Smooth muscle cell (in vitro differentiated cells): ENCODE results near the gene ZNF566. TPM values are rescaled to one million over a fixed set of nuclear protein-coding genes. Genes with fewer than 3 reads are reported as not detected.

Source experiments
- DNase-seq: peaks from one replicate; lab custom pipeline; 2025; ENCODE audit not compliant: unreplicated experiment; lab: John Stamatoyannopoulos, UW
- H2AFZ ChIP-seq: fragments of 200-600 bp; sonication (generic); 2 replicates; pipeline ENCODE4 v1.6.0; 2016; ENCODE audit warnings: antibody characterized with exemption, low read depth, mild to moderate bottlenecking
- H3F3A ChIP-seq: fragments of 200-600 bp; sonication (generic); 2 replicates; pipeline ENCODE4 v1.6.0; 2017; ENCODE audit warnings: antibody characterized with exemption, low read depth
- H3K27ac ChIP-seq: fragments of 200-600 bp; sonication (generic); 2 replicates; pipeline ENCODE4 v1.5.1; 2016; ENCODE audit warnings: low read depth, mild to moderate bottlenecking
- H3K27me3 ChIP-seq: fragments of 200-600 bp; sonication (generic); 2 replicates; pipeline ENCODE4 v1.6.1; 2016; ENCODE audit warnings: low read depth, mild to moderate bottlenecking
- H3K36me3 ChIP-seq: fragments of 200-600 bp; sonication (generic); 2 replicates; pipeline ENCODE4 v1.5.1; 2016; ENCODE audit warnings: low read depth
- H3K4me1 ChIP-seq: fragments of 200-600 bp; sonication (generic); 2 replicates; pipeline ENCODE4 v1.5.1; 2016; ENCODE audit warnings: low read depth
- H3K4me2 ChIP-seq: fragments of 200-600 bp; sonication (generic); 2 replicates; pipeline ENCODE4 v1.6.0; 2016; ENCODE audit warnings: mild to moderate bottlenecking
- H3K4me3 ChIP-seq: fragments of 200-600 bp; sonication (generic); 2 replicates; pipeline ENCODE4 v1.5.1; 2016; ENCODE audit warnings: mild to moderate bottlenecking
- H3K79me2 ChIP-seq: fragments of 200-600 bp; sonication (generic); 2 replicates; pipeline ENCODE4 v1.6.0; 2016; ENCODE audit warnings: low read depth, mild to moderate bottlenecking
- H3K9ac ChIP-seq: fragments of 200-600 bp; sonication (generic); 2 replicates; pipeline ENCODE4 v1.6.0; 2016; ENCODE audit warnings: low read depth
- H3K9me3 ChIP-seq: fragments of 200-600 bp; sonication (generic); replicated peaks from 2 replicates; pipeline ENCODE4 v1.5.1; 2016; ENCODE audit warnings: low read depth
- H4K20me1 ChIP-seq: fragments of 200-600 bp; sonication (generic); 2 replicates; pipeline ENCODE4 v1.6.0; 2016; ENCODE audit warnings: low read depth
- WGBS: methylation state at CpG from one replicate; pipeline ENCODE4 v1.1.7; 2016; ENCODE audit warnings: low lambda C conversion rate; 5-methylcytosine and 5-hydroxymethylcytosine counted together
- polyA plus RNA-seq: library from polyadenylated mRNA; unstranded; fragments of >200 nt; fragmentation: Nextera tagmentation; extraction: Ambion mirVana; gene quantifications from 2 replicates; pipeline ENCODE4 v1.2.1, GENCODE V29; 2016
- total RNA-seq: library from RNA; depleted of rRNA; stranded (reverse); fragments of >200 nt; gene quantifications from 2 replicates; pipeline ENCODE4 v1.2.3, GENCODE V29; 2014
- TF ChIP-seq, protein P1 (sequence below): fragments of 200-600 bp; sonication (generic); IDR thresholded peaks from 2 replicates; pipeline ENCODE4 v1.5.1; 2017; ENCODE audit warnings: borderline replicate concordance, mild to moderate bottlenecking, antibody characterized with exemption; ENCODE audit not compliant: insufficient read depth, poor library complexity, severe bottlenecking

Gene ZNF566
- total and polyA plus RNA-seq, 2 experiments from 2014 or later: 3.5 to 6.9 TPM

DNA sequence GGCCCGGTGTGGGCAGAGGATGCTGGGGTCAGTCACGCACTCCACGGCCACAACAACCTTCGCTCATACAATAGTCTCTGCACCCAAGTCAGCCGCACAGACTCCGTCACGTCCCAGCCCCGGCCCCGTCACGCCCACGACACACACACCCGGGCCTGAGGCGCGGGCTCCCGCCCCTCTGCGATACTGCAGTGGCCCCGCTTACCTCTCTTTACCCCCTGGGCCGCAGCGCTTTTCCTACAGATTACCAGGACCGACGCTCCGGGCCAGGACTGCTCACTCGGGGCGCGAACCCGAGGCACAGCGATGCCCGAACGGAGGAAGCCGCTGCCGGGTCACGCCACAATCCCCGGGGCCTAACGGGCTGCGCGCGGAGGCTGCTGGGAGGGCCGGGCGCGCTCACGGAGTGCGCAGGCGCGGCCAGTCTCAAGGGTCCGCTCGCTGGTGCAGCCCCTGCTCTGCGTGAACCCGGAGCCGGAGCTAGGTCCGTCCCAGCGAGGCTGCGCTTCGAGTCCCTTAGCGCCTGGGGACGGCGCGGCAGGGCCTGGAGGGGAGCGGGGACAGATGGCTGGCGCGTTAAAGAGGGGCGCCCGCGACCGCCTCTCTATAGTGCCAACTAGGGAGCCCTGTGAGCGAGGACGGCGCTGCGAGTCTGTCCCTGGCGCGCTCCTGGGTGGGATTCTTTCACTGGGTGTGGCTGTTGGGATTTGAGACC is 70.9 kb downstream of the ZNF566 start, which contains the start of gene ZFP82:
ZFP82 (minus strand) TSS at position 358 of the 715 bp plus-strand sequence. CDS start 8,855 bp downstream, outside the sequence.
- Histone ChIP-seq H3K27me3 (no peaks in the 10 kb centered on the region), H3K4me3 (peak within 1 kb of the TSS; percentile 66), H2AFZ (peak within 1 kb of the TSS; percentile 97), H3K9me3 (no peaks in the 10 kb centered on the region), H3K36me3 (no peaks in the 10 kb centered on the region), H3F3A (peaks cover 3% of the 10 kb centered on the region), H3K4me2 (peak within 1 kb of the TSS; percentile 96), H4K20me1 (peaks cover 22% of the 10 kb centered on the region), H3K27ac (peak within 1 kb of the TSS; percentile 83), H3K4me1 (peaks cover 8% of the 10 kb centered on the region), H3K9ac (peak within 1 kb of the TSS; percentile 73), H3K79me2 (peaks cover 37% of the 10 kb centered on the region)
- peak; percentile 48 for DNase-seq
- TF ChIP-seq, protein P1, sequence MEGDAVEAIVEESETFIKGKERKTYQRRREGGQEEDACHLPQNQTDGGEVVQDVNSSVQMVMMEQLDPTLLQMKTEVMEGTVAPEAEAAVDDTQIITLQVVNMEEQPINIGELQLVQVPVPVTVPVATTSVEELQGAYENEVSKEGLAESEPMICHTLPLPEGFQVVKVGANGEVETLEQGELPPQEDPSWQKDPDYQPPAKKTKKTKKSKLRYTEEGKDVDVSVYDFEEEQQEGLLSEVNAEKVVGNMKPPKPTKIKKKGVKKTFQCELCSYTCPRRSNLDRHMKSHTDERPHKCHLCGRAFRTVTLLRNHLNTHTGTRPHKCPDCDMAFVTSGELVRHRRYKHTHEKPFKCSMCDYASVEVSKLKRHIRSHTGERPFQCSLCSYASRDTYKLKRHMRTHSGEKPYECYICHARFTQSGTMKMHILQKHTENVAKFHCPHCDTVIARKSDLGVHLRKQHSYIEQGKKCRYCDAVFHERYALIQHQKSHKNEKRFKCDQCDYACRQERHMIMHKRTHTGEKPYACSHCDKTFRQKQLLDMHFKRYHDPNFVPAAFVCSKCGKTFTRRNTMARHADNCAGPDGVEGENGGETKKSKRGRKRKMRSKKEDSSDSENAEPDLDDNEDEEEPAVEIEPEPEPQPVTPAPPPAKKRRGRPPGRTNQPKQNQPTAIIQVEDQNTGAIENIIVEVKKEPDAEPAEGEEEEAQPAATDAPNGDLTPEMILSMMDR: no peak
- under 1% methylated on average over 69 of the region's 70 CpGs for WGBS

DNA sequence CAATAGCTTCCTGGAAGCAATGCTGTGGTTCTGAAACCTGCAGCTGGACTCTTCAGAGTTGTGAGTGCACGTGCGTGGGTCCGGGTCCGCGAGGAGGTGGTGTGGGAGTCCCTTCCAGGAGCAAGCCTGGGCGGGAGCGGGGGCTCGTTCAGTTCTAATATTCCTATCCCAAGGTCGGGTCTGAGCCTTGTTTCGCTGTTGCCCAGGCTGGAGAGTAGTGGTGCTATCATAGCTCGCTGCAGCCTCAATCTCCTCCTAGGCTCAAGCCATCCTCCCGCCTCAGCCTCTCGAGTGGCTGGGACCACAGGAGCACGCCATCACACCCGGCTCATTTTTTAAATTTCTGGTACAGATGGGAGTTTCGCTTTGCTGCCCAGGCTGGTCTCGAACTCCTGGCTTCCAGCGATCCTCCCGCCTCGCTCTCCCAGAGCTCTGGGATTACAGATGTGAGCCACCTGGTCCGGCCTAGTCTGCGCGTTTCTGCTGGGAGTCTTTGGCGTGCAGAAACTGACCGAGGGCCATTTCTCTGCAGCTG is 71.5 kb downstream of the ZNF566 start:
- TF ChIP-seq, protein P1: no peak
- Histone ChIP-seq H2AFZ (peak overlapping the region; percentile 97), H3K4me1 (peaks cover 8% of the 10 kb centered on the region), H3K9me3 (no peaks in the 10 kb centered on the region), H3K9ac (peak overlapping the region; percentile 73), H3F3A (peaks cover 3% of the 10 kb centered on the region), H3K36me3 (peaks cover 3% of the 10 kb centered on the region), H3K27ac (peak overlapping the region; percentile 83), H4K20me1 (peaks cover 29% of the 10 kb centered on the region), H3K4me3 (peak overlapping the region; percentile 66), H3K27me3 (no peaks in the 10 kb centered on the region), H3K79me2 (peaks cover 43% of the 10 kb centered on the region), H3K4me2 (peak overlapping the region; percentile 96)
- DNase-seq: no peak
- WGBS: 6% methylated on average over 25 of the region's 25 CpGs

DNA sequence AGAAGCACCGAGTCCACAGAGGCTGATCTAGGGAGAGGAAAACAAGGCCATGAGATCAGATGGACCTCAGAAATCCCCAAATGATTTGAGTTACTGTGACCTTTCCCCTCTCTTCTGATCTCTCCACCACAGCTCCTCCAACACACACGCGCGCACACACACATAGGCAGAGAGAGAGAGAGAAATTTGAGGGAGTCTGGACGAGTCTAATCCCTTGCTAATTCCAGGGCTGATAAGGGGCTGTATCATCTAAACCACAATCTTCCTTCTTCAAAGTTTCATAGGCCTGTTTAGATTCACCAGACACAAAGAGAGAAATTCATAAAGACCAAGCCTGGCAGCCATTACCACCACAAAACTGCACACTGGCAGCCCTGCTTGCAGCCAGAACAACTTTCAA is 79.5 kb downstream of the ZNF566 start:
- Histone ChIP-seq H3F3A (peaks cover 9% of the 10 kb centered on the region), H3K4me3 (no peak overlapping the region), H3K4me1 (no peaks in the 10 kb centered on the region), H3K36me3 (peaks cover 43% of the 10 kb centered on the region), H3K9me3 (no peaks in the 10 kb centered on the region), H4K20me1 (peaks cover 68% of the 10 kb centered on the region), H3K27me3 (no peaks in the 10 kb centered on the region), H3K27ac (no peak overlapping the region), H3K79me2 (peaks cover 42% of the 10 kb centered on the region), H3K4me2 (no peak overlapping the region), H3K9ac (no peak overlapping the region), H2AFZ (no peak overlapping the region)
- whole genome bisulfite sequencing: 23% methylated on average over 5 of the region's 5 CpGs
- TF ChIP-seq, protein P1: no peak
- DNase-seq: peak; percentile 0

DNA sequence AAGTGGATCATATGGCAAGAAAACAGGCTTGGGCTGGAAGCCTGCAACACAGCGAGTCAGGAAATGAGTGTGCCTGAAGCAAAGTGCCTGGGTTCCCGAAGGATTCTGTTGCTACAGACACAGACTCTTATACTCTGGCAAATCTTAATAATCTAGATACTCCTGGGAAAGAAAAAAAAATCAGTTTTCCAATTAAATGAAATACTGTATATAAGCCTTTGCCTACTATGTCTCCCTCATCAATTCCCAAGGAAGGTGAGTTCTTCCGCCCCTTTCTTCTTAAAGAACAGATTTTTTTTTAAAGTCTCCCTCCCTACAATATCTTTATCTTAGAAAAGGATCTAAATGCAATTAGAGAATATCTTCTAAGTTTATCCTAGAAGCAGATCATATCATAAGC is 81.3 kb downstream of the ZNF566 start:
- Histone ChIP-seq H3K4me2 (no peak overlapping the region), H3K9ac (no peak overlapping the region), H4K20me1 (peaks cover 55% of the 10 kb centered on the region), H3F3A (peaks cover 9% of the 10 kb centered on the region), H3K9me3 (no peaks in the 10 kb centered on the region), H2AFZ (no peak overlapping the region), H3K27me3 (no peaks in the 10 kb centered on the region), H3K27ac (no peak overlapping the region), H3K4me1 (no peaks in the 10 kb centered on the region), H3K79me2 (peaks cover 27% of the 10 kb centered on the region), H3K36me3 (peaks cover 53% of the 10 kb centered on the region), H3K4me3 (no peak overlapping the region)
- no peak for DNase-seq
- WGBS: 94% methylated on average over 3 of the region's 3 CpGs
- TF ChIP-seq, protein P1: no peak
